Esophagus squamous epithelium (tissue), 4 donors: ENCODE results near the gene SLC5A3.

Source experiments
- POLR2A ChIP-seq, 4 donors: fragments of 450-650 bp; IDR thresholded peaks; one replicate each; pipeline ENCODE4 v1.6.1; 2017; ENCODE audit warnings: antibody characterized with exemption in 4 of 4, mild to moderate bottlenecking in 4 of 4, moderate library complexity in 3 of 4
- TF ChIP-seq, protein P1 (sequence below), 6 experiments: fragments of 450-650 bp in 4 of 6; fragments of 200-600 bp in 2 of 6; sonication (generic) in 2 of 6; IDR thresholded peaks; one replicate each; pipeline ENCODE4 v1.5.1; 2016 to 2019; ENCODE audit warnings: antibody characterized with exemption in 6 of 6, mild to moderate bottlenecking in 4 of 6, moderate library complexity in 4 of 6

DNA sequence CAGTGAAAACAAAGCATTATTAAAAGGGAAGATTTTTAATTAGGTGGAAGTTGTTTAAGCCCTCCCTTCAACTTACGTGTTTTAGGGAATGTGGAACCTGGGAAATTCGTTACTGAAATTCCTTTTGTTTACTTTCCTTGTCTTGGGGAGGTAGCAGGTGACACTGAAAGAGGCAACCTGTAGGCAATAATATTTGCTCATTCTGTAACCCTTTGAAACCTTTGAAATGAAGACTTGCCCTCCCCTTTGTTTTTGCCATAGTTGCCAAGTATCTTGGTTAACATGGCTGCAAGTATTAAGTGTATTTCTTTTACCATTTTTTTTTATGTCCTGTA is 1.7 kb downstream of the SLC5A3 start:
- TF ChIP-seq POLR2A (IDR thresholded peaks at IDR 0.05), result no peak
- TF ChIP-seq, protein P1, sequence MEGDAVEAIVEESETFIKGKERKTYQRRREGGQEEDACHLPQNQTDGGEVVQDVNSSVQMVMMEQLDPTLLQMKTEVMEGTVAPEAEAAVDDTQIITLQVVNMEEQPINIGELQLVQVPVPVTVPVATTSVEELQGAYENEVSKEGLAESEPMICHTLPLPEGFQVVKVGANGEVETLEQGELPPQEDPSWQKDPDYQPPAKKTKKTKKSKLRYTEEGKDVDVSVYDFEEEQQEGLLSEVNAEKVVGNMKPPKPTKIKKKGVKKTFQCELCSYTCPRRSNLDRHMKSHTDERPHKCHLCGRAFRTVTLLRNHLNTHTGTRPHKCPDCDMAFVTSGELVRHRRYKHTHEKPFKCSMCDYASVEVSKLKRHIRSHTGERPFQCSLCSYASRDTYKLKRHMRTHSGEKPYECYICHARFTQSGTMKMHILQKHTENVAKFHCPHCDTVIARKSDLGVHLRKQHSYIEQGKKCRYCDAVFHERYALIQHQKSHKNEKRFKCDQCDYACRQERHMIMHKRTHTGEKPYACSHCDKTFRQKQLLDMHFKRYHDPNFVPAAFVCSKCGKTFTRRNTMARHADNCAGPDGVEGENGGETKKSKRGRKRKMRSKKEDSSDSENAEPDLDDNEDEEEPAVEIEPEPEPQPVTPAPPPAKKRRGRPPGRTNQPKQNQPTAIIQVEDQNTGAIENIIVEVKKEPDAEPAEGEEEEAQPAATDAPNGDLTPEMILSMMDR (IDR thresholded peaks at IDR 0.05), result no peak
